ENCODE measurements around the gene COL8A1. TPM values are rescaled to one million over a fixed set of nuclear protein-coding genes. Genes with fewer than 3 reads are reported as not detected.

Gene COL8A1
- total and polyA plus RNA-seq, 2 experiments from 2014 or later: 0.41 to 2.4 TPM

DNA sequence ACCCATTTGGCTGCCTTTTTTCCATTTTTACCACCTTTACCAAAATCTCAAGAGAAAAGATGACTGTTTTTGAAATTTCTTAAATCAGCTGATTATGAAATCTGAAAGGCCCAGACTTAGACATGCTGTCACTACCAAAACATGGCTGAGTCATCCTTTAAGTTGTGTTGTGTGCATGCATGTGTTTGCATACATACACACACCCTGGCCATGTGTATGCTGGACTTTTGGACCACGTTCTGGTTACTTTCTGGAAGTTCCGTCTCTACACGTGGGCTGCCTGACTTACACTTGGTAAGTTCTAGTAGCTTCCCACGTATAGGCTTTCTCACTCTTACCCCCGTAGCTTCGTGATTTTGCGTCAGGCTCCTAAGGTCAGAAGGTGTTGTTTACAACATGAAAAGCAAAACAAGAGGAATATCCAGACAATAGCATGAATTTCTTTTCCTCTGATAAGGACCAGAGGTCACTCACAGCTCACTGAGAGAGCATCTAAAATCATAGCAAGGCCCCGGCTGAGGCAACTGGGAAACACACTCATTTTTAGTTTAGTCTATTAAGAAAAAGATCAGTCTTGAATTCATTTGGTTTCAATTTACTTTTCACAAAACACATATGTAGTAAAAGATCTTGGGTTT, 62.4 kb downstream of the COL8A1 start:
- no peak for DNase-seq (ENCODE audit: low spot score)
- H3K27me3 ChIP-seq: no peaks in the 10 kb centered on the region
- H3K36me3 ChIP-seq (replicated peaks; ENCODE audit: insufficient read depth, low read depth): no peaks in the 10 kb centered on the region
- no peak overlapping the region for H3K27ac ChIP-seq
- no peaks in the 10 kb centered on the region for H3K4me1 ChIP-seq (ENCODE audit: insufficient read depth)
- no peaks in the 10 kb centered on the region for H3K9me2 ChIP-seq (replicated peaks; ENCODE audit: insufficient read depth)
- no peaks in the 10 kb centered on the region for H3K79me2 ChIP-seq
- H2AFZ ChIP-seq: no peak overlapping the region
- no peaks in the 10 kb centered on the region for H3K9me3 ChIP-seq (ENCODE audit: low read depth)
- H3K4me3 ChIP-seq: no peak overlapping the region
- no peak for TF ChIP-seq EZH2 (IDR thresholded peaks at IDR 0.05; ENCODE audit: borderline replicate concordance)
- TF ChIP-seq EZH2phosphoT487 (IDR thresholded peaks at IDR 0.05; ENCODE audit: low read depth, severe bottlenecking, unreplicated experiment): no peak
- TF ChIP-seq, protein P1, sequence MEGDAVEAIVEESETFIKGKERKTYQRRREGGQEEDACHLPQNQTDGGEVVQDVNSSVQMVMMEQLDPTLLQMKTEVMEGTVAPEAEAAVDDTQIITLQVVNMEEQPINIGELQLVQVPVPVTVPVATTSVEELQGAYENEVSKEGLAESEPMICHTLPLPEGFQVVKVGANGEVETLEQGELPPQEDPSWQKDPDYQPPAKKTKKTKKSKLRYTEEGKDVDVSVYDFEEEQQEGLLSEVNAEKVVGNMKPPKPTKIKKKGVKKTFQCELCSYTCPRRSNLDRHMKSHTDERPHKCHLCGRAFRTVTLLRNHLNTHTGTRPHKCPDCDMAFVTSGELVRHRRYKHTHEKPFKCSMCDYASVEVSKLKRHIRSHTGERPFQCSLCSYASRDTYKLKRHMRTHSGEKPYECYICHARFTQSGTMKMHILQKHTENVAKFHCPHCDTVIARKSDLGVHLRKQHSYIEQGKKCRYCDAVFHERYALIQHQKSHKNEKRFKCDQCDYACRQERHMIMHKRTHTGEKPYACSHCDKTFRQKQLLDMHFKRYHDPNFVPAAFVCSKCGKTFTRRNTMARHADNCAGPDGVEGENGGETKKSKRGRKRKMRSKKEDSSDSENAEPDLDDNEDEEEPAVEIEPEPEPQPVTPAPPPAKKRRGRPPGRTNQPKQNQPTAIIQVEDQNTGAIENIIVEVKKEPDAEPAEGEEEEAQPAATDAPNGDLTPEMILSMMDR (IDR thresholded peaks at IDR 0.05; ENCODE audit: poor library complexity): no peak
- no peak overlapping the region for H3K4me2 ChIP-seq
- WGBS (ENCODE audit: low lambda C conversion rate, missing lambda C conversion rate): 85% methylated on average over 8 of the region's 8 CpGs
- no peaks in the 10 kb centered on the region for H4K20me1 ChIP-seq (ENCODE audit: insufficient read depth, poor library complexity, severe bottlenecking)

DNA sequence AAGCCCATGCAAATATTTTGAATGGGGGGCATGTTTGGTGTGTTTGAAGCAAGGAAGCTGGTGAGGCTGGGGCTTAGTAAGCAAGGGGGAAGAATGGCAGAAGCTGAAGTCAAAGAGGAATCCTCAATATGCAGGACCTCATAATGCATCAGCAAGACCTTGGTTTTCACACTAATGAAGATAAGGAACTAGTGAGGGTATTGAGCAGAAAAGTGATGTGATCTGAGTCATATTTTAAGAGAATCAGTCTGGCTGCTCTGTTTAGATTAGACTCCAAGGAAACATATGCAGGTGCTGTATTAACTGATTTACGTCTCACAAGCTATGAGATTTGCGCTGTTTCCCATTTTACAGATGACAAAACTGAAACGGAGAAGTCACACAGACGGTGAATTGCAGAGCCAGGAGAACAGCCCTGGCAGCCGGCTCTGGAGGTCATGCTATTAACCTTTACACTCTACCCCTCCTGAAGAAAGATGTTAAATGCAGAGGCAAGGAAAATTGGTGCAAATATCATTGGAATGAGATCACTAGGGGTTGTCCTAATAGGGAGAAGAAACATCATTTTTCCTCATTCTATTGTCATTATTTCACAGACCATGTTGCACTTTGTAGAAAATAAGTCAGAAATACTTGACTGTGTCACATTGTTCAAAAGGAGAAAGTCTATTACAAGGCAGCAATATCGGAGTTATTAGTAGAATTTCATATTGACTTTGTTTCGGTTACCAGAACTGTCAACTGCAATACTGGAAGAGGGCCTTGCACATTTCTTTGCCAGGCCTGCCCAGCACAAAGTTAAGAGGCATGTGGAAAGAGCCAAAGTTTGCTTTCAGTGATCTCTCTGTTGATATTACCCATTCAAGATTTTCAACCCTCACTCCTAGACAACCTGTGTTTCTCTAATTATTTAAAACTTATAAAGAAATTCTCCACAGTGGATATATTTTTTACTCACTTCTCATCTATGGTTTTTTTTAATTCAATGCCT, 64.9 kb downstream of the COL8A1 start:
- no peaks in the 10 kb centered on the region for H3K79me2 ChIP-seq
- 88% methylated on average over 7 of the region's 7 CpGs for WGBS (ENCODE audit: low lambda C conversion rate, missing lambda C conversion rate)
- H3K9me2 ChIP-seq (replicated peaks; ENCODE audit: insufficient read depth): no peaks in the 10 kb centered on the region
- H4K20me1 ChIP-seq (ENCODE audit: insufficient read depth, poor library complexity, severe bottlenecking): no peaks in the 10 kb centered on the region
- no peak overlapping the region for H3K4me2 ChIP-seq
- TF ChIP-seq EZH2 (IDR thresholded peaks at IDR 0.05; ENCODE audit: borderline replicate concordance) (no peak), EZH2phosphoT487 (IDR thresholded peaks at IDR 0.05; ENCODE audit: low read depth, severe bottlenecking, unreplicated experiment) (no peak)
- TF ChIP-seq, protein P1 (IDR thresholded peaks at IDR 0.05; ENCODE audit: poor library complexity): no peak
- DNase-seq (ENCODE audit: low spot score): no peak
- H2AFZ ChIP-seq: no peak overlapping the region
- no peaks in the 10 kb centered on the region for H3K4me1 ChIP-seq (ENCODE audit: insufficient read depth)
- H3K36me3 ChIP-seq (replicated peaks; ENCODE audit: insufficient read depth, low read depth): no peaks in the 10 kb centered on the region
- H3K9me3 ChIP-seq (ENCODE audit: low read depth): no peaks in the 10 kb centered on the region
- H3K27me3 ChIP-seq: no peaks in the 10 kb centered on the region
- no peak overlapping the region for H3K4me3 ChIP-seq
- no peak overlapping the region for H3K27ac ChIP-seq

DNA sequence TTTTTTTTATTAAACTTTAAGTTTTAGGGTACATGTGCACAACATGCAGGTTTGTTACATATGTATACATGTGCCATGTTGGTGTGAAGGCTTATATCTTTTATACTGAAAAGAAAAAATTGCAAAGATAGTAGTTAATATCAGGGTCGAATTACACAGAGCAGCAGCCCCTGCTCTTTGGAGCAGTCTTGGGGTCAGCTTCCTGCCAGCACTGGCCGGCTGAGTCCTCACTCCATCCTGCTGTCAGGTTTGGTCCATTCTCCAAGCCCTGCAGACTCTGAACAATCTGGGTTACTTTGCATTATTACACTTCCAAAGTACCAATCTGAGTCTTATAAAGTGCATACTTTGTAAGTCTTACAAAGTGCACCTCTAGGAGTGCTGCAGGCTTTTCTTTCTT, 66.0 kb downstream of the COL8A1 start:
- Histone ChIP-seq H4K20me1 (ENCODE audit: insufficient read depth, poor library complexity, severe bottlenecking) (no peaks in the 10 kb centered on the region), H3K9me3 (ENCODE audit: low read depth) (no peaks in the 10 kb centered on the region), H2AFZ (no peak overlapping the region), H3K79me2 (no peaks in the 10 kb centered on the region), H3K36me3 (replicated peaks; ENCODE audit: insufficient read depth, low read depth) (no peaks in the 10 kb centered on the region), H3K27me3 (no peaks in the 10 kb centered on the region), H3K4me1 (ENCODE audit: insufficient read depth) (no peaks in the 10 kb centered on the region), H3K27ac (no peak overlapping the region), H3K4me3 (no peak overlapping the region), H3K4me2 (no peak overlapping the region), H3K9me2 (replicated peaks; ENCODE audit: insufficient read depth) (no peaks in the 10 kb centered on the region)
- WGBS (ENCODE audit: low lambda C conversion rate, missing lambda C conversion rate): 62% methylated on average over 2 of the region's 2 CpGs
- TF ChIP-seq, protein P1 (IDR thresholded peaks at IDR 0.05; ENCODE audit: poor library complexity): no peak
- TF ChIP-seq EZH2phosphoT487 (IDR thresholded peaks at IDR 0.05; ENCODE audit: low read depth, severe bottlenecking, unreplicated experiment): no peak
- no peak for TF ChIP-seq EZH2 (IDR thresholded peaks at IDR 0.05; ENCODE audit: borderline replicate concordance)
- no peak for DNase-seq (ENCODE audit: low spot score)
